Stimulated activated CD8-positive, alpha-beta memory T cell treated with anti-CD3 and anti-CD28 coated beads, Interleukin-2, amount 100 ng/mL, for 1 hour (primary cell): ENCODE results near the gene PSORS1C1.

ENCODE experiments used
- DNase-seq, 2 donors: peaks; one replicate each; pipeline ENCODE4 v3.0.0-alpha.2; 2020; ENCODE audit warnings: low read depth in 2 of 2

Gene PSORS1C1

DNA sequence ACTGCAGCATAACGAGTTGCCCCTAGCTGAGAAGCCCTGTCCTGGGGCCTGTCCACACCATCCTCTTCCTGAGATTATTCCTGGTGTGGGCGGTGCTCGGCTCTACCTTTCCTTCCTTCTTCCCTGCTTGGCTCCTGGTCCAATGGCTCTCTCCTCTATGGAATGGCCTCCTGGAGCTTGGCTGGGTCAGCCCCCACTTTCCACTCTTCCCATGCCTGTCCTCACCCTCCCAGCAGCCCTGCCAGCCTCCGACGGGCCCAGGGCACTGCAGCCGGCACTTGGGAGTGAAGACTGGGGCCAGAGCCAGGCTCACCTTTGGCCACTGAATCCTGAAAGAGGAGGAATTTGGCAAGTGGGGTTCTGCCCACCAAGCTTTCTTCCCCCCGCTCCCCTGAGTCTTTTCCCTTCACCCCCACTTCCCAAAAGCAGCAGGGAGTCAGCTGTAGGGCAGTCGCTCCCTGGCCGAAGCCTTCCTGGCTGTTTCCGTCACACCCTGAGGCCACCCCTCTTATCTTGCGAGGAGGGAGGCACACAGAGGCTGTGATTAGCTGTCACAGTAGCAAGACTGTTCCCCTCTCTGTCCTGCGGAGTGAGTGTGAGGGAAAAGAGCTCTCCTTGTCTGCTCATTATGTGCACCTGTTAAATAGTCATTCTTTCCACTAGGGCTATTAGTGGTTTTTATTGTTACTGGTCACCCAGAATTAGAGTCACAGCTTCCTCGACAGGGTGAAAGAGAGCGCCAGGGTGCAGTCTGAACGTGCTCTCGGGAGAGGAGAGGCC is 12.0 kb downstream of the PSORS1C1 start:
- DNase-seq: no peak

DNA sequence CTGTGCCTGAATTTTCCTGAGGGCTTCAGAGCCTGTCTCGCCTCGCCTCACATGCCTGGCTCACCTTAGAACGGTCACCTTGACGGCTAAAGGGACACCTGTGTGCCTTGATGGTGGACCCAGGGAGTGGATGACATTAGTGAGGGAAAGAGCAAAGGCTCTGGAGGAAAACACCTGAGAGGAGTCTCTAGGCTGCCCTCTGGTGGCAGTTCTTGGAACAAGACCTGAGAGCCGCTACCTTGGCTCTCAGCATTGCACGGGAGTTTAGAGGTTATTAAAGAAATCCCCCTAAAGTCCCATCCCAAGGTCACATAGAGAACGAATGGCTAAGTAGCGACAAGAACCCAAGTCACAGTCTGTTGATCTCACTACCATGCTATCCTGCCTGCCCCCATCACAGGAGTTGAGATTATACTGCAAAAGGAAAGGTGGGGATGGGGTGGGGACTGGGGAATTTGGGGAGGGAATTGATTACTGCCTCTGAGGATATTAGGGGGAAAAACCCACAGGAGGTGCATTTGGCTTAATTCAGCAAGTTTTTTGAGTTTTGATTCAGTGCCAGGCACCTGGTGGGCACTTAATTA is 13.6 kb downstream of the PSORS1C1 start:
- peak; percentile 43 to 66 for DNase-seq

DNA sequence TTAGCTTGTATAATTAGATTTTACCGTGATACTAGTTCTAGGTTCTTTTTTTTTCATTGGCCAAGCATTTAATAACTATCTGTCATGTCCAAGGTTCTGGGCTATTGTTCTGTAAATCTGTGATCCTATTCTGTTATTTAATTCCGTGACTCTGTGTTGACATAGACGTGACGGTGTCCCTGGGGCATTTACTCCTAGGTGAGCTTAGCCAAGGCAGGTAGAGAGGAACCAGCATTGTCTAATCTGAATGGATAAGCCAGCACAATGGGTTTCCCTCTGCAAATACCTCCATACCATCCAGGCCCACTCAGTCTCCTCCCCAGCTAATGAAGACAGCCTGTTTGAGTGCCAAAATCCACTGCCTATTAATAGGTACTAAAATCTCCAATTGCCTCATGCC is 14.5 kb downstream of the PSORS1C1 start:
- no peak for DNase-seq

DNA sequence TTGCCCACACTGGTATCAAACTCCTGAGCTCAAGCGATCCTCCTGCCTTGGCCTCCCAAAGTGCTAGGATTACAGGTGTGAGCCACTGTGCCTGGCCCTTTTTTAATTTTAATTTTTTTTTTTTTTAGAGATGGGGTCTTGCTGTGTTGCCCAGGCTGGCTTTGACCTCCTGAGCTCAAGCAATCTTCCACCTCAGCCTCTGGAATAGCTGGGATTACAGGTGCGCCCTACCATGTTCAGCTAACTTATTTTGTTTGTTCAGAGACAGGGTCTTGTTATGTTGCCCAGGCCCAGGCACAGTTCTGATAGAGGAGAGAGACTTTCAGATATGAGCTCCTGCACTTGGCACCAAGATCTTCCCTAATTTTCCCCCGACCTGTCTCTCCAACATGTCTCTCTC is 16.2 kb downstream of the PSORS1C1 start:
- DNase-seq: no peak

DNA sequence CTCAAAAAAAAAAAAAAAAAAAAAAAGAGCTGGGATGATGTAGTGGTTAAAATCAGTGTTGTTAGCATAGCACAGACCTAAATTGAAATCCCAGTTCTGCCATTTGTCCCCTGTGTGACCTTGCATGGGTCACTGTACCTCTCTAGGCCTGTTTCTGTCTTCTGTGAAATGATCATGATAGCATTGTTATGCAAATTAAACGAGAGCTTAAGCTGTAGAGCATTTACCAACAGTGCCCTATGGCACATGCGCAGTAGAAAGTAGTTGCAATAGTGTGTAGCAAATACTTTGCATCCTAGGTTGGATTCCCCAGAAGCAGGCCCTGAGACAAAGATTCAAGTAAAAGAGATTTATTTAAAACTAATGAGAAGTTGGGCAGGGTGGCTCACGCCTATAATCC is 17.0 kb downstream of the PSORS1C1 start:
- no peak for DNase-seq

DNA sequence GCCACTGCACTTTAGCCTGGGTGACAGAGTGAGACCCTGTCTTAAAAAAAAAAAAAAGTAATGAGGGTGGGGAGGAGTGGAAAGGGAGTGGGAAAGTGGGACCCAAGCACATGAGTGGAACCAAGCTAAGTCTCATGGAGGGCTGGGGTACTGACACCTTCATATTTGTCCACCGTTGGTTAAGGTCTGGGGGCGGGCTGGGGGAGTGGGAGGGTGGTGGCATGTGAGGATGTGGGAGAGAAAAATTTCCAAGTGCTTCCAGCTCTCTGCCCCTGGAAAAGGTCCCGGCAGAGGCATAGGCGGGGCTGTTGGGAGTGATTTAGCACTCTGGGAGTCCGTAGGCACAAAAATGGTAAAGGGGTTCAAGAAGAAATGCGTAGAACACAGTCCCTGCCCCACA is 18.2 kb downstream of the PSORS1C1 start:
- DNase-seq: no peak

DNA sequence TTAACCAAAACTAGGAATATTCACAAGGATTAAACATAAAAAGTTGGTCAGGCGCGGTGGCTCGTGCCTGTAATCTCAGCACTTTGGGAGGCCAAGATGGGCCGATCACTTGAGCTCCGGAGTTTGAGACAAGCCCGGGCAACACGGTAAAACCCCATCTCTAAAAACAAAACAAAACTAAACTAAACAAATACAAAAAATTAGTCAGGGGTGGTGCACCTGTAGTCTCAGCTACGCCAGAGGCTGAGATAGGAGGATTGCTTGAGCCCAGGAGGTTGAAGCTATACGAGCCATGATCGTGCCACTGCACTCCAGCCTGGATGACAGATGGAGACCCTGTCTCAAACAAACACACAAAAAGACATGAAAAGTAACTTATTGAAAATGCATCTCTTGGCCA is 21.1 kb downstream of the PSORS1C1 start:
- DNase-seq: no peak

DNA sequence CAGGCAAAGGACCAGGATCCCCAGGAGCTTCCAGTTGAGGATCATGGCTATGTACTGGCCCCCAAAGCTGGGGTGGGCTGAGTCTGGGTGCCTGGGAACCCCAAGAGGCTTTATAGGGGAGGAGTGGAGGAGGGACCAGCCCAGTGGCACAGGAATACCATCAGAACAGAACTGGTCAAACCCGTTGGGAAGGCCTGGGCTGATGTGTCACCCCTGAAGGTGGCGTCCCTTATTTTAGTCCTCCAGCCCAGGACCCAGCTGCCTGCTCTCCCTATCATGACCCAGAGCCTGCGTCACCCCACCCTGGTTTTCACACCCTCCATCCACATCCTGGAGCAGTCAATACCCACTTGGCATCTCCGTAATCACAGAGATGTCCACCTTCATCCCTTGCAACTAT is 24.4 kb downstream of the PSORS1C1 start, which contains the start of gene PSORS1C2:
PSORS1C2 (minus strand) TSS at position 85 of the 400 bp plus-strand sequence; CDS start at position 45, 40 bp downstream.
- DNase-seq: no peak

DNA sequence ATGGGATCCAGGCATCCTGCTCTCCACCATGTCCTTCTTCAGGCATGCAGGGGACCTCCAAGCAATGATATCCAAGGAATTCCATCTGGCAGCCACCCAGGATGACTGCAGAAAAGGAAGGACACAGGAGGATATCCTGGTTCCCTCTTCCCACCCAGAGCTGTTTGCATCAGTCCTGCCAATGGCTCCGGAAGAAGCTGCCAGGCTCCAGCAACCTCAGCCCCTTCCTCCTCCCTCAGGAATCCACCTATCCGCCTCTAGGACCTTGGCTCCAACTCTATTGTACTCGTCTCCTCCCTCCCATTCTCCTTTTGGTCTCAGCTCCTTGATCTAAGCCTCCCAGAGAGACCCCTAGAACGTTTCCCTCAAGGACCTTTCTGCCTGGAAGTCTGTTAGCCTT is 25.0 kb downstream of the PSORS1C1 start:
- no peak for DNase-seq

DNA sequence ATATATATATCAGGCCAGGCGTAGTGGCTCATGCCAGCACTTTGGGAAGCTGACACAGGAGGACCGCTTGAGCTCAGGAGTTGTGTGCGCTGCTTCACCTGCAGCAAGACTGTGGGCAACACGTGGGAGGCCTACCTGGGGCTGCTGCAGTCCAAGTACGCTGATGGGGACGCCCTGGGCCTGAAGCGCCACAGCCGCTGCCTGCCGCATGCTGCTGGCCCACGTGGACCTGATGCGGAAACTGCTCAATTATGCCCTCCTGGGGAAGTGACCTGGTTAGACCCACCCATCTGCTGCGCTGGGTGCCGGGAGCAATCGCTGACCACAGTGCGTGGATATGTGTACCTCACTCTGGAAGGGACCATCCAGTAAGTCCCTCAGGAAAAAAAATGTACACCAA is 26.0 kb downstream of the PSORS1C1 start:
- DNase-seq: no peak

DNA sequence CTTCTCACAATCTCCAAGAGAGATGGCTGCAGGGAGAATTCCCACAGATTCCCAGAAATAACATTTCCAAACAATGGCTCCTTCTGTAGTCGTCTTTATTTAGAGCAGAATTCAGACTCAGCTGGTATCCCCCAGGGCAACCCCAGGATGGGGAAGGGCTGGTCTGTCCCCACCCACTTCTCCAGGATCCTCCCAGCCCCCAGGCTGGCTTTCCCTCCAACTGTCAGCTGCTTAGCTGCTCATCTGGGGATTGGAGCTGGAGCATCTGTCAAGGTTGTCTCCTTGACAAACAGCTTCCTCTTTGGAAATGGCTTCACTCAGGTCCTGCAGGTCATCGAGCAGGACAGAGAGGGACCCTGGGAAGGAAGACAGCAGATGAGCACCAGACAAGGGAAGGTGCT is 27.8 kb downstream of the PSORS1C1 start:
- no peak for DNase-seq

DNA sequence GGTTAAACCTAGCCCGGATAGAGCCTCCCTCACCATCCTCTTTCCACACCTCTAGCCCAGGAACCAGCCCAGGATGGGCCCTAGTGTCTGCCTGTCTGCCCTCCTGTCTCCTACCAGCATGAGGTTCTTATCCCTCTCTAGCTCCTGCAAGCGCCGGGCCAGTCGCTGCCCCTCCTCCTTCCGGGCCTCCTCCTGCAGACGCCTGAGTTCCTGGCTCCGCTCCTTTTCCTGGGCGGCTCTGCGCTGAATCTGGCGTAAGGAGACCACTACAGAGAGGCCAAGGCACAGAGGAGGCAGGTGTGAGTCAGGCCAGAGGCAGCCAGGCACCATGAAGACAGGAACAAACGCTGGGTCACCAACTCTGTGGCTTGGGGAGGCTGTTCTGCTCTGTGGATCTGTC is 28.5 kb downstream of the PSORS1C1 start:
- DNase-seq: no peak

DNA sequence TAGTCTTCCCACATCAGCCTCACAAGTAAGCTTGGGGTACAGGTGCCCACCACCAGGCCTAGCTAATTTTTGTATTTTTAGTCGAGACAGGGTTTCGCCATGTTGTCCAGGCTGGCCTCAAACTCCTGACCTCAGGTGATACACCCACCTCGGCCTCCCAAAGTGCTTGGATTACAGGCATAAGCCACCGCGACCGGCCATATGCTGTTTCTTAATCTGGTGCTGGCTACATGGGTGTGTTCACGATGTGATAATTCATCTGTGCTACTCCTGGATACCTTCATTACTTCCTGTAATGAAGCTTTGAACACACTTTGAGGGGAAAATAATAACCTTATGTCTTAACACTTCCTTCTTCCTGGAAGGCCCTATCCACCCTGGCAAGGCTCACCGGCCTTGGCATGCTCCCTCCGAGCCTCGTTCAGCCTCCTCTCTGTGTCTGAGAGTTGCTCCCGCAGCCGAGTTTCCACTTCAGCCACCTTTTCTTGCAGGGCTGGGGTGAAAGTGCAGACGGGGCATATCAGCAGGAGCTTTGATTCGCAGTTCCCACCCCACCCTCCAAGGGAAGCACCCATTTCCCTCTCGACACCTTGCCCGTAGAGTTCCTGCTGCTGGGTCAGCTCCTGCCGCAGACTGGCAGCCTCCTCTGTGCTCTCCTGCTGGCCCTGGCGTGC is 29.8 kb downstream of the PSORS1C1 start:
- no peak for DNase-seq

DNA sequence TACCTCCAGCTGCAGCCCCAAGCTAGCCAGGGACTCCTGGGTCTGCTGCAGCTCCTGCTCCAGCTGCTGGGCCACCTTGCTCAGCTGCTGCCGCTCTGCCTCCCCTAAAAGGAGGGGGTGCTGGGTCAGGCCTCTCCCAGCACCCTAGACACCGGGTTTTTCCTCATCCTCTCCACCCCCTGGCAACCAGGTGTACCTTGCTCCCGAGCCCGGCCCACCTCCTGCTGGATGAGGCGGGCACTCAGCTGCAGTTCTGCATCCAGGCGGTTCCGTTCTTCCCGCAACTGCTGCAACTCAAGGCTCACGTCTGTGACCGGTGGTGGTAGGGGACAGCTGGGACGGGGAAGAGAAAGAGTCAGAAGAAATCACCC is 30.4 kb downstream of the PSORS1C1 start:
- no peak for DNase-seq

DNA sequence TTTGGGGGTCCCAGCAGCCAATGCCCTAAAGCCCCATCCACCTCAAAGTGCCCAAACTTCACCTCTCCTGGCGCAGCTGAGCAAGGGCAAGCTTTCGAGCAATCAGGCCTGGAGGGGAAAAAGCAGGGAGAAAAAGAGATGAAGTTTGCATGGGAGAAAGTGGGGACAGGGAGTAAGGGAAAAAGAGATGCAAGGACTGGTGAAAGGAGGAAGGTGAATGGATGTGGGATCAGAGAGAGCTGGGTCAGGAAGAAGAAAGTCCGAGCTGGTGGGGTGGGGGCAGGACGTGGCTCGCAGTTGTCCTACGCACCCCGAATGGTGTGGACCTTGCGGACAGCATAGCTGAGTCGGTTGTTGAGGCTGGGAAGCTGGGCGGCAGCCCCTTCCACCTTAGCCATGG is 30.8 kb downstream of the PSORS1C1 start:
- no peak for DNase-seq

DNA sequence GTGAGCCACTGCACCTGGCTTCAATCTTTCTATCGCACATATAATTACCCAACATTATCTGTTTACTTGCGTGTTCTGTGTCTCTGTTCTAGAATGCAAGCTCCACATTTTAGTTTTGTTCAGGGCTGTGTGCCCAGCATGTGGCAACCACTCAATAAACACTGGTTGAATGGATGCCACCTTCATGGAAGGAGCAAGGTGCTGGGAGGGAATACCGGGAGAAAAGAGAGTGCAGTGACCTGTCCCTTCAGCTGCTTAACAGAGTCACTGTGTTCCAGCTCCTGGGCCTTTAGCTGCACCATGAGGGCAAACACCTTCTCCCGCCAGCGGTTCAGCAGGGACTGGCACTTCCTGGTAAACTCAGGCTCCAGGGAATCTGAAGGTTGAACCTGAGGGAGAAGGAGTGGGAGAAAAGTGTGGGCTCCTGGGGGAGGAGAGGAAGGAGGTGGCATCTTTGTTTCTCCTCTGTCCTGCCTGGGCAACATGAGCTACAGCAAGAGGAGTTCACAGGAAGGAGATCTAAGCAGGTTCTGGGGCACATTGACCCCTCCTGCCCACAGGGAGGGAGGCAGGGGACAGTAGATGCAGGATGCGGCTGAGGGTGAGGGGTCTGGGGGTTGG is 35.3 kb downstream of the PSORS1C1 start:
- DNase-seq: no peak

DNA sequence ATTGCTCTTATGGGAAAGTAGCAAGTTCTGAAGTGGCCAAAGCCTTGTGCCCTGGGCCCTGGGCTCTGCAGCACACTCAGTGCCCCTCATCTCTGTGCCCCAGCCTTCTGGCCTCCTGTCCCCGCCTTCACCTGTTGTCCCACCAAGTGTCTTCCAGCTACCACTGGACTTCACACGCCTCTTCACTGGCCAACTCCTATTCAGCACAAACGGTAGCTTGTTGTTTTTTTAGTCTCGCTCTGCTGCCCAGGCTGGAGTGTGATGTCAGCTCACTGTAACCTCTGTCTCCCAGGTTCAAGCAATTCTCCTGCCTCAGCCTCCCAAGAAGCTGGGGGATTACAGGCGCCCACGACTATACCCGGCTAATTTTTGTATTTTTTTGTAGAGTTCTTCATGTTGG is 38.2 kb downstream of the PSORS1C1 start:
- DNase-seq: no peak

DNA sequence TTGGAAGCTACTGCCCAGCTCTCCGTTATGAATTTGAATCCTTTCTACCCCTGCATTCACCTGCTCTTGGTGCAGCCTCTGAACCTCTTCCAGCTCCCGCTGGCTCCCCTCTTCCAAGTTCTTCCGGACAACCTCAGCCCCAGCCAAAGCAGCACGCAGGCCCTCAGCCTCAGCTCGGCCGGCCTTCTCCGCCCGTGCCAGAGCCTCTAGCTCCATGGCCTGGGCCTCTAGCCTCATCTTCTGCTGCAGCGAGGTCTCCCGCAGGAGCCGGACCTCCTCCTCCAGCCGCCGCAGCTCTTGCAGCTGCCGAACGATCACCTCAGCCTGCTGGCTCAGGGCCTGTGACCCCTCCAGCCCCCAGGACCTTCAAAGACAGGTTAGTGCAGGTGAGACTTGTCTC is 39.8 kb downstream of the PSORS1C1 start:
- no peak for DNase-seq

DNA sequence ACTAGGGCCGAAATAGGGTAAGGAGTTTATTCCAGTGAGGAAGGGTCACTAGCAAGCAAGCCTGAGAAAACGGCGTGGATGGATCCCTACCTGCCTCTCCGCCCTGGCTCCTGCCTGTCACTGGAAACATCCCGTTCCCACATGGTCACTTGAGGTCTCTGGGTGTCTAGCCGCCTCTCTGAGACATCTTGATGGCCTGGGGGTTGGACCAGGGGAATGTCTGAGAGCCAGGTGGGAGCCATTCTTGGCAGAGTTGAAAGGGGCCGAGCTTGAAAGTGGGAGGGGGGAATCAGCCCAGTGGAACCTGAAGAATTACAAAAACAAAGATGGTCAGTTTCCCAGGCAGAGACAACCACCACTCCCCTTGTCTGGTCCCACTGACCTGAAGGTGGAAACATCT is 42.0 kb downstream of the PSORS1C1 start:
- DNase-seq: no peak

DNA sequence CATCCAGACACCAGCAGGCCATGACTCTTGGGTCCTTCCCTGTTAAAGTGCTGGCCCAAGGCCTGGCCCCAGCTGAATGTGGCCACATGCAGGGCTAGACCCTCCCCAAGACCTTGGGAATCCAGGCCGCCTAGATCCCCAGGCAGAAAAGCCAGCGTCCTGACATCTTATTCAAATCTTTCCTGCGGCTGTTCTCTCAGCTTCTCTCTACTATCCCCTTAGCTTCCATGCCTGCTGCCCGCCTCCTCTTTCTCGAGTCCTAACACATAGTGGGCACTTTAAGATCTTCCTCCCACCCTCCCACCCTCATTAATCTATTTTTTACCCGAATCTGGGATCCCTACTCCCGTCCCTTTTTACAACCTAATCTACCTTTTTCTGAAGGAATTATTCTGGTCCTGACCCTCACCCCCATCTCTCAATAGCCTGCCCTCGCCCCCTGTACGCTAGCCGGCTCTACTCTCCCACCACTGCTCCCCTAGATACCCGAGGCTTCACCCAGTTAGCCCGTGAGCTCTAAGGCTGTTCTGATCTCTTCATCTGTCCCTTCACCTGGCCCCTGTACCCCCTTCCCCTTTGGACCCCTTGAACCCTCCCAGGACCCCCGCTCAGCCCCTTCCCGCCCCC is 43.0 kb downstream of the PSORS1C1 start, which contains the start of gene CCHCR1:
CCHCR1 (minus strand) TSS at position 290 of the 627 bp plus-strand sequence; CDS start at position 88, 202 bp downstream.
- no peak for DNase-seq

DNA sequence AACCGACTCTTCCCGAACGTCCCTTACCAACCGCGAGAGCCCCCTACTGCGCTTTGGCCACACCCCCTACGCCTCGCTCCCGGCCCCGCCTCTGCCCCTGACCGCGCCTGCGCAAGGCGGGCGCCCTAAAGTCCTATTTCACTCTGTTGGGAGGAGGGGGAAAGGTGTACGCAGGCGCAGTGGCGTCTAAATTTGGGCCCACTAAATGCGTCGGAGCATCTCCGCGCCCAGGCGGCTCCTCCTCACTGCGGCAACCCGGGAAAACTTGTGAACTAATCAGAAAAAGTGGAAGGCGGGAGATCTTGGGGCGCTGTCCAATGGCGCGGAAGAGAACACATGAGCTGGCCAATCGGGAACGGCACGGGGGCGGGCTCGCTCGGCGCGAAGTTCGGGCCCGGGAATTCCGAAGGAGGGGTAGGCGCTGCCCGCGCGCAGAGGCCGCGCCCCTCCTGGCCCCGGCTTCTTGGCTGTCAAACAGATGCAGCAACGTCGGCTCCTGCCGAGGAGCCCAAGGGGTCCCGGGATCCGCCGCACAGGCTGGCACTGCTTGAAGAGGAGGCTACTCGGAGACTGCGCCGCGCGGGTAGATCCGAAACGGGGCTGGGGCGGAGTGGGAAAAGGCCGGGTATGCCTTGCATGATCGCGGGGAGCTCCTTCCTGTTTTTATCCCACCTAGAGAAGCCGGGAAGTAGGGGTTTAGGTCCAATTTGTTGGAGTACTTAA is 43.7 kb downstream of the PSORS1C1 start, which contains the start of gene TCF19:
TCF19 (plus strand) TSS at position 450 of the 723 bp plus-strand sequence. CDS start 881 bp downstream, outside the sequence.
- DNase-seq: peak; percentile 97 to 99
